A549 (cell line): Measurements from ENCODE around the gene DNAJC2.
"Not testable (repeated sequence)": the region's sequence is repeated elsewhere in the genome, so short reads cannot be mapped to it uniquely, and the experiment has no call there.

ENCODE experiments used
- BHLHE40 ChIP-seq: IDR thresholded peaks from 2 replicates; pipeline ENCODE4 v1.6.1; 2012; ENCODE audit warnings: low read depth, low read length, inconsistent platforms
- POLR2A ChIP-seq: IDR thresholded peaks from 2 replicates; pipeline ENCODE4 v1.6.1; 2012; ENCODE audit warnings: mild to moderate bottlenecking, low read length
- RNF2 ChIP-seq: fragments of 200-600 bp; sonication (generic); IDR thresholded peaks from 2 replicates; pipeline ENCODE4 v1.6.1; 2016; ENCODE audit warnings: low read depth, mild to moderate bottlenecking, antibody characterized with exemption, moderate library complexity, borderline replicate concordance
- TF ChIP-seq, protein P1 (sequence below): fragments of >200 bp; sonication (Bioruptor Twin); formaldehyde crosslinking; IDR thresholded peaks from 3 replicates; pipeline ENCODE4 v1.5.1; 2016
- TF ChIP-seq, protein P2 (sequence below): fragments of 450-650 bp; IDR thresholded peaks from 2 replicates; pipeline ENCODE4 v1.6.1; 2014; ENCODE audit warnings: antibody characterized with exemption

- TF ChIP-seq POLR2A, BHLHE40, RNF2: not testable (repeated sequence)
- TF ChIP-seq, protein P1, sequence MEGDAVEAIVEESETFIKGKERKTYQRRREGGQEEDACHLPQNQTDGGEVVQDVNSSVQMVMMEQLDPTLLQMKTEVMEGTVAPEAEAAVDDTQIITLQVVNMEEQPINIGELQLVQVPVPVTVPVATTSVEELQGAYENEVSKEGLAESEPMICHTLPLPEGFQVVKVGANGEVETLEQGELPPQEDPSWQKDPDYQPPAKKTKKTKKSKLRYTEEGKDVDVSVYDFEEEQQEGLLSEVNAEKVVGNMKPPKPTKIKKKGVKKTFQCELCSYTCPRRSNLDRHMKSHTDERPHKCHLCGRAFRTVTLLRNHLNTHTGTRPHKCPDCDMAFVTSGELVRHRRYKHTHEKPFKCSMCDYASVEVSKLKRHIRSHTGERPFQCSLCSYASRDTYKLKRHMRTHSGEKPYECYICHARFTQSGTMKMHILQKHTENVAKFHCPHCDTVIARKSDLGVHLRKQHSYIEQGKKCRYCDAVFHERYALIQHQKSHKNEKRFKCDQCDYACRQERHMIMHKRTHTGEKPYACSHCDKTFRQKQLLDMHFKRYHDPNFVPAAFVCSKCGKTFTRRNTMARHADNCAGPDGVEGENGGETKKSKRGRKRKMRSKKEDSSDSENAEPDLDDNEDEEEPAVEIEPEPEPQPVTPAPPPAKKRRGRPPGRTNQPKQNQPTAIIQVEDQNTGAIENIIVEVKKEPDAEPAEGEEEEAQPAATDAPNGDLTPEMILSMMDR: not testable (repeated sequence)
- TF ChIP-seq, protein P2, sequence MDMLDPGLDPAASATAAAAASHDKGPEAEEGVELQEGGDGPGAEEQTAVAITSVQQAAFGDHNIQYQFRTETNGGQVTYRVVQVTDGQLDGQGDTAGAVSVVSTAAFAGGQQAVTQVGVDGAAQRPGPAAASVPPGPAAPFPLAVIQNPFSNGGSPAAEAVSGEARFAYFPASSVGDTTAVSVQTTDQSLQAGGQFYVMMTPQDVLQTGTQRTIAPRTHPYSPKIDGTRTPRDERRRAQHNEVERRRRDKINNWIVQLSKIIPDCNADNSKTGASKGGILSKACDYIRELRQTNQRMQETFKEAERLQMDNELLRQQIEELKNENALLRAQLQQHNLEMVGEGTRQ: not testable (repeated sequence)
These were observed 80.5 kb downstream of the DNAJC2 start for GRCh38 chr7:103264054-103264453.
